HEK293 (cell line): Measurements from ENCODE around the gene TBC1D30.

Source experiments
- GFI1B ChIP-seq: fragments of 450-650 bp; formaldehyde crosslinking; IDR thresholded peaks from 2 replicates; pipeline ENCODE4 v1.5.1; 2016; ENCODE audit warnings: missing biosample characterization, missing genetic modification characterization
- KLF8 ChIP-seq: fragments of 450-650 bp; formaldehyde crosslinking; IDR thresholded peaks from 2 replicates; pipeline ENCODE4 v1.5.1; 2016; ENCODE audit warnings: missing biosample characterization, missing genetic modification characterization
- PRDM10 ChIP-seq: fragments of 450-650 bp; formaldehyde crosslinking; IDR thresholded peaks from 2 replicates; pipeline ENCODE4 v1.5.1; 2016; ENCODE audit warnings: missing biosample characterization, missing genetic modification characterization
- RBAK ChIP-seq: fragments of 450-650 bp; formaldehyde crosslinking; IDR thresholded peaks from 2 replicates; pipeline ENCODE4 v1.5.1; 2016; ENCODE audit warnings: missing biosample characterization, missing genetic modification characterization
- ZBTB10 ChIP-seq: fragments of 450-650 bp; formaldehyde crosslinking; IDR thresholded peaks from 2 replicates; pipeline ENCODE4 v1.5.1; 2016; ENCODE audit warnings: missing biosample characterization, missing genetic modification characterization
- ZBTB17 ChIP-seq: fragments of 450-650 bp; formaldehyde crosslinking; IDR thresholded peaks from 2 replicates; pipeline ENCODE4 v1.5.1; 2016; ENCODE audit warnings: missing biosample characterization, missing genetic modification characterization
- ZBTB21 ChIP-seq: fragments of 450-650 bp; formaldehyde crosslinking; IDR thresholded peaks from 2 replicates; pipeline ENCODE4 v1.5.1; 2017; ENCODE audit warnings: missing biosample characterization, missing genetic modification characterization
- ZEB2 ChIP-seq: fragments of 450-650 bp; formaldehyde crosslinking; IDR thresholded peaks from 2 replicates; pipeline ENCODE4 v1.5.1; 2016; ENCODE audit warnings: missing biosample characterization, missing genetic modification characterization
- ZFP37 ChIP-seq: fragments of 450-650 bp; formaldehyde crosslinking; IDR thresholded peaks from 2 replicates; pipeline ENCODE4 v1.5.1; 2016; ENCODE audit warnings: missing biosample characterization, missing genetic modification characterization
- ZNF138 ChIP-seq: fragments of 450-650 bp; formaldehyde crosslinking; IDR thresholded peaks from 2 replicates; pipeline ENCODE4 v1.5.1; 2016; ENCODE audit warnings: missing biosample characterization, missing genetic modification characterization, borderline replicate concordance
- ZNF148 ChIP-seq: fragments of 450-650 bp; formaldehyde crosslinking; IDR thresholded peaks from 2 replicates; pipeline ENCODE4 v1.5.0; 2017; ENCODE audit warnings: missing biosample characterization, missing genetic modification characterization, borderline replicate concordance
- ZNF19 ChIP-seq: fragments of 450-650 bp; formaldehyde crosslinking; IDR thresholded peaks from 2 replicates; pipeline ENCODE4; 2016; ENCODE audit warnings: missing biosample characterization, missing genetic modification characterization, low read depth
- ZNF214 ChIP-seq: fragments of 450-650 bp; formaldehyde crosslinking; IDR thresholded peaks from 2 replicates; pipeline ENCODE4 v1.5.1; 2017; ENCODE audit warnings: missing biosample characterization, mild to moderate bottlenecking, missing genetic modification characterization, borderline replicate concordance
- ZNF23 ChIP-seq: fragments of 450-650 bp; formaldehyde crosslinking; IDR thresholded peaks from 2 replicates; pipeline ENCODE4 v1.5.1; 2016; ENCODE audit warnings: missing biosample characterization, missing genetic modification characterization, borderline replicate concordance
- ZNF24 ChIP-seq: fragments of 450-650 bp; formaldehyde crosslinking; IDR thresholded peaks from 2 replicates; pipeline ENCODE4 v1.5.1; 2016; ENCODE audit warnings: missing biosample characterization, missing genetic modification characterization
- ZNF302 ChIP-seq: fragments of 450-650 bp; formaldehyde crosslinking; IDR thresholded peaks from 2 replicates; pipeline ENCODE4 v1.5.1; 2016; ENCODE audit warnings: missing biosample characterization, missing genetic modification characterization, low read depth
- ZNF518A ChIP-seq: fragments of 450-650 bp; formaldehyde crosslinking; conservative IDR thresholded peaks from 2 replicates; pipeline ENCODE4 v1.5.1; 2016; ENCODE audit warnings: low read depth, missing biosample characterization, missing genetic modification characterization
- ZNF521 ChIP-seq: fragments of 450-650 bp; formaldehyde crosslinking; IDR thresholded peaks from 2 replicates; pipeline ENCODE4 v1.5.1; 2017; ENCODE audit warnings: missing biosample characterization, mild to moderate bottlenecking, missing genetic modification characterization
- ZNF571 ChIP-seq: fragments of 450-650 bp; formaldehyde crosslinking; IDR thresholded peaks from 2 replicates; pipeline ENCODE4 v1.5.0; 2017; ENCODE audit warnings: missing biosample characterization, missing genetic modification characterization
- ZNF600 ChIP-seq: fragments of 450-650 bp; formaldehyde crosslinking; IDR thresholded peaks from 2 replicates; pipeline ENCODE4 v1.5.1; 2016; ENCODE audit warnings: missing biosample characterization, missing genetic modification characterization
- ZNF621 ChIP-seq: fragments of 450-650 bp; formaldehyde crosslinking; IDR thresholded peaks from 2 replicates; pipeline ENCODE4 v1.5.1; 2017; ENCODE audit warnings: missing biosample characterization, missing genetic modification characterization
- ZNF776 ChIP-seq: fragments of 450-650 bp; formaldehyde crosslinking; IDR thresholded peaks from 2 replicates; pipeline ENCODE4 v1.5.0; 2017; ENCODE audit warnings: missing biosample characterization, missing genetic modification characterization, borderline replicate concordance
- ZNF830 ChIP-seq: fragments of 450-650 bp; IDR thresholded peaks from 2 replicates; pipeline ENCODE4 v1.5.0; 2018; ENCODE audit warnings: missing biosample characterization, missing genetic modification characterization, low read depth, mild to moderate bottlenecking, moderate library complexity
- TF ChIP-seq, protein P1 (sequence below): fragments of 450-650 bp; formaldehyde crosslinking; IDR thresholded peaks from 2 replicates; pipeline ENCODE4 v1.5.1; 2016; ENCODE audit warnings: missing biosample characterization, missing genetic modification characterization

The TBC1D30 gene

GRCh38 chr12:64825143-64826021 is 935 bp downstream of the TBC1D30 start (continued):
- no peak for TF ChIP-seq ZBTB10 (tag by site-specific recombination)
- TF ChIP-seq ZNF148 (tag by site-specific recombination): no peak
- TF ChIP-seq ZNF23: no peak
- no peak for TF ChIP-seq ZNF621 (tag by site-specific recombination)
- peak; percentile 69 for TF ChIP-seq ZNF600
- TF ChIP-seq KLF8 (tag by site-specific recombination): no peak
- no peak for TF ChIP-seq ZNF518A
- no peak for TF ChIP-seq ZBTB17
- no peak for TF ChIP-seq ZNF776
- no peak for TF ChIP-seq GFI1B
- no peak for TF ChIP-seq RBAK (tag by site-specific recombination)
- TF ChIP-seq ZFP37 (tag by site-specific recombination): no peak
- no peak for TF ChIP-seq ZNF521
- TF ChIP-seq, protein P1, sequence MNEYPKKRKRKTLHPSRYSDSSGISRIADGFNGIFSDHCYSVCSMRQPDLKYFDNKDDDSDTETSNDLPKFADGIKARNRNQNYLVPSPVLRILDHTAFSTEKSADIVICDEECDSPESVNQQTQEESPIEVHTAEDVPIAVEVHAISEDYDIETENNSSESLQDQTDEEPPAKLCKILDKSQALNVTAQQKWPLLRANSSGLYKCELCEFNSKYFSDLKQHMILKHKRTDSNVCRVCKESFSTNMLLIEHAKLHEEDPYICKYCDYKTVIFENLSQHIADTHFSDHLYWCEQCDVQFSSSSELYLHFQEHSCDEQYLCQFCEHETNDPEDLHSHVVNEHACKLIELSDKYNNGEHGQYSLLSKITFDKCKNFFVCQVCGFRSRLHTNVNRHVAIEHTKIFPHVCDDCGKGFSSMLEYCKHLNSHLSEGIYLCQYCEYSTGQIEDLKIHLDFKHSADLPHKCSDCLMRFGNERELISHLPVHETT (tag by site-specific recombination): no peak
- TF ChIP-seq ZNF214 (tag by site-specific recombination): 0 out of 2 replicates have a peak, but pooled peaks have one; percentile 3
- TF ChIP-seq ZBTB21 (tag by site-specific recombination): no peak
- TF ChIP-seq ZNF571 (tag by site-specific recombination): no peak
- TF ChIP-seq ZNF302 (tag by site-specific recombination): no peak
- 0 out of 2 replicates have a peak, but pooled peaks have one; percentile 23 for TF ChIP-seq PRDM10
- no peak for TF ChIP-seq ZNF24 (tag by site-specific recombination)
- no peak for TF ChIP-seq ZNF138 (tag by site-specific recombination)
- no peak for TF ChIP-seq ZNF19 (tag by site-specific recombination)
- TF ChIP-seq ZEB2 (tag by site-specific recombination): no peak
- TF ChIP-seq ZNF830 (tag by site-specific recombination): no peak
